Endothelial cell of umbilical vein (primary cell): Measurements from ENCODE around the gene DUSP15. TPM values are rescaled to one million over a fixed set of nuclear protein-coding genes. Genes with fewer than 3 reads are reported as not detected.

Source experiments
- BruUV-seq: library from RNA; stranded (reverse); fragments of 400-500 nt; replicated peaks from 2 replicates; lab custom pipeline; 2021; lab: Mats Ljungman, UMichigan
- CTCF ChIA-PET: fragments of 300-600, 350-600 bp; sonication (Branson Sonifier 250); formaldehyde crosslinking; loops from one replicate; lab custom pipeline; 2021; ENCODE audit warnings: antibody characterized with exemption, inconsistent platforms; lab: Charles Lee
- POLR2A ChIA-PET: fragments of 300-600, 350-600 bp; sonication (Branson Sonifier 250); formaldehyde crosslinking; loops from one replicate; lab custom pipeline; 2021; ENCODE audit warnings: antibody characterized with exemption, inconsistent platforms; lab: Charles Lee
- DNase-seq: peaks from one replicate; pipeline ENCODE4 v3.0.0-alpha.2; 2011; ENCODE audit warnings: low read depth, low spot score
- FAIRE-seq: peaks from 2 replicates; lab custom pipeline; 2011; peaks lifted over from hg19 to GRCh38; lab: Jason Lieb, UNC
- H2AFZ ChIP-seq: 2 replicates; pipeline ENCODE4 v1.6.0; 2012; ENCODE audit warnings: low read depth, low read length, control low read depth, inconsistent platforms
- H3K27ac ChIP-seq: 2 replicates; pipeline ENCODE4 v1.5.1; 2011; ENCODE audit warnings: low read depth, mild to moderate bottlenecking, control low read depth, low read length, moderate library complexity; ENCODE audit not compliant: insufficient read depth
- H3K27me3 ChIP-seq, 2 experiments: 2 replicates each; pipeline versions ENCODE4 v1.6.0 to v1.6.1; 2011; ENCODE audit warnings: low read length in 2 of 2, mixed read lengths in 1 of 2; ENCODE audit not compliant: control insufficient read depth in 2 of 2, insufficient read depth in 2 of 2
- H3K36me3 ChIP-seq, 2 experiments: 2 replicates in 1 of 2; 3 replicates in 1 of 2; pipeline ENCODE4 v1.5.1; 2011; ENCODE audit warnings: low read length in 2 of 2, mild to moderate bottlenecking in 1 of 2, moderate library complexity in 1 of 2; ENCODE audit not compliant: control insufficient read depth in 2 of 2, insufficient read depth in 2 of 2; ENCODE audit errors: extremely low read depth in 1 of 2
- H3K4me1 ChIP-seq: 3 replicates; pipeline ENCODE4 v1.5.1; 2011; ENCODE audit warnings: mild to moderate bottlenecking, low read length; ENCODE audit not compliant: control insufficient read depth, insufficient read depth; ENCODE audit errors: extremely low read depth
- H3K4me2 ChIP-seq: 2 replicates; pipeline ENCODE4 v1.6.1; 2011; ENCODE audit warnings: low read length, control low read depth, mixed read lengths; ENCODE audit not compliant: insufficient read depth
- H3K4me3 ChIP-seq, 3 experiments: fragments of 200-600 bp in 1 of 3; sonication (generic), shearing (Covaris generic) in 1 of 3; replicated peaks in 1 of 3; 2 replicates each; pipeline ENCODE4 v1.5.1; 2011 to 2016; ENCODE audit warnings: control low read depth in 3 of 3, low read length in 3 of 3, mild to moderate bottlenecking in 2 of 3, inconsistent platforms in 1 of 3, low read depth in 1 of 3, moderate library complexity in 1 of 3; ENCODE audit not compliant: insufficient read depth in 1 of 3
- H3K79me2 ChIP-seq: 2 replicates; pipeline ENCODE4 v1.6.0; 2012; ENCODE audit warnings: low read length, inconsistent platforms; ENCODE audit not compliant: control insufficient read depth, insufficient read depth
- H3K9ac ChIP-seq: replicated peaks from 2 replicates; pipeline ENCODE3; 2011; ENCODE audit warnings: low read length, control low read depth; ENCODE audit not compliant: insufficient read depth; ENCODE audit errors: extremely low read depth
- H3K9me1 ChIP-seq: replicated peaks from 3 replicates; pipeline ENCODE4 v1.6.0; 2011; ENCODE audit warnings: mild to moderate bottlenecking, low read length; ENCODE audit not compliant: control insufficient read depth, insufficient read depth; ENCODE audit errors: extremely low read depth
- H3K9me3 ChIP-seq: replicated peaks from 2 replicates; pipeline ENCODE4 v1.5.1; 2012; ENCODE audit warnings: low read length, inconsistent platforms; ENCODE audit not compliant: control insufficient read depth, insufficient read depth
- H4K20me1 ChIP-seq: replicated peaks from 2 replicates; pipeline ENCODE3; 2011; ENCODE audit warnings: mild to moderate bottlenecking, low read length; ENCODE audit not compliant: control insufficient read depth, insufficient read depth; ENCODE audit errors: extremely low read depth
- CTCF ChIP-seq, 2 donors: IDR thresholded peaks; 1 replicate in 1 of 2; 2 replicates in 1 of 2; pipeline ENCODE4 v1.5.1; 2011; ENCODE audit warnings: low read length in 2 of 2, mild to moderate bottlenecking in 2 of 2, moderate library complexity in 2 of 2, control low read depth in 1 of 2, inconsistent platforms in 1 of 2, low read depth in 1 of 2; ENCODE audit not compliant: insufficient read depth in 1 of 2; ENCODE audit errors: extremely low read depth in 1 of 2
- EZH2 ChIP-seq: IDR thresholded peaks from 2 replicates; pipeline ENCODE4 v1.6.1; 2012; ENCODE audit warnings: borderline replicate concordance, low read depth, mild to moderate bottlenecking, moderate library complexity, low read length, inconsistent platforms; ENCODE audit not compliant: severe bottlenecking
- FOS ChIP-seq: IDR thresholded peaks from 2 replicates; pipeline ENCODE4 v1.6.1; 2011; ENCODE audit warnings: mild to moderate bottlenecking, low read length, moderate library complexity, borderline replicate concordance; ENCODE audit not compliant: insufficient read depth
- GATA2 ChIP-seq: IDR thresholded peaks from 2 replicates; pipeline ENCODE4 v1.7.0; 2011; ENCODE audit warnings: low read depth, mild to moderate bottlenecking, moderate library complexity, mixed read lengths, low read length; ENCODE audit not compliant: insufficient read length, insufficient read depth
- JUN ChIP-seq: IDR thresholded peaks from 2 replicates; pipeline ENCODE4 v1.6.1; 2011; ENCODE audit warnings: borderline replicate concordance, low read depth; ENCODE audit not compliant: insufficient read length, insufficient read depth
- MAX ChIP-seq: IDR thresholded peaks from 2 replicates; pipeline ENCODE4 v1.6.1; 2011; ENCODE audit not compliant: insufficient read depth, insufficient read length
- MYC ChIP-seq: IDR thresholded peaks from one replicate; pipeline ENCODE4 v1.6.1; 2011; ENCODE audit warnings: mild to moderate bottlenecking, low read depth, low read length
- POLR2A ChIP-seq: IDR thresholded peaks from 2 replicates; pipeline ENCODE4 v1.6.1; 2012; ENCODE audit warnings: low read depth, mild to moderate bottlenecking, control low read depth, low read length
- POLR2AphosphoS5 ChIP-seq: IDR thresholded peaks from 2 replicates; pipeline ENCODE4 v1.6.1; 2012; ENCODE audit warnings: low read depth, mild to moderate bottlenecking, control low read depth, low read length, moderate library complexity; ENCODE audit not compliant: insufficient read depth
- dilution Hi-C: fragments of 300-500 bp; cut with MboI; formaldehyde crosslinking; loops from one replicate; pipeline ENCODE4 v1.15.0; 2019; ENCODE audit warnings: low sequenced_read_pairs; ENCODE audit not compliant: extremely low pct_ligation_motif_present
- intact Hi-C: fragments of 100-400 bp; cut with micrococcal nuclease; formaldehyde crosslinking; loops from one replicate; pipeline ENCODE4 v1.10.0; 2022
- polyA plus RNA-seq, 4 experiments: library from polyadenylated mRNA; depleted of rRNA in 3 of 4; stranded (reverse) in 3 of 4; unstranded in 1 of 4; fragments of >200 nt; gene quantifications; 2 replicates each; pipeline versions ENCODE4 v1.2.1 to v1.2.3, GENCODE V29; 2011 to 2012; ENCODE audit warnings: missing spikeins in 1 of 4
- total RNA-seq: library from RNA; stranded (reverse); gene quantifications from 2 replicates; pipeline ENCODE4 v1.2.3, GENCODE V29; 2021

DUSP15 gene
- total and polyA plus RNA-seq, 2 donors (not counting 3 experiments of a cell fraction or from before 2014, with no cell fraction given): 0.33 TPM; not detected in 1

GRCh38 chr20:31813611-31814010, 56.7 kb downstream of the DUSP15 start:
- H3K9me3 ChIP-seq: no peaks in the 10 kb centered on the region
- CTCF ChIA-PET: interaction anchor here (0.6 to 2.4 kb wide), 7 partner anchors 10 to 246 kb away, joined by 3 to 11 read pairs (median 4); no protein-coding TSS in a partner anchor
- BruUV-seq: no TSS peak
- no peak overlapping the region for H3K4me3 ChIP-seq
- no peak overlapping the region for H3K9ac ChIP-seq
- H3K9me1 ChIP-seq: no peaks in the 10 kb centered on the region
- no peak overlapping the region for H2AFZ ChIP-seq
- POLR2A ChIA-PET: no interaction called here
- no peaks in the 10 kb centered on the region for H3K36me3 ChIP-seq
- no peaks in the 10 kb centered on the region for H4K20me1 ChIP-seq
- DNase-seq (no peak), FAIRE-seq (no peak)
- H3K27me3 ChIP-seq: no peaks in the 10 kb centered on the region
- H3K27ac ChIP-seq: no peak overlapping the region
- dilution Hi-C loops (no loop called here), intact Hi-C loops (no loop called here)
- no peak overlapping the region for H3K4me2 ChIP-seq
- no peaks in the 10 kb centered on the region for H3K79me2 ChIP-seq
- TF ChIP-seq MYC (no peak), EZH2 (no peak), MAX (no peak), GATA2 (no peak), CTCF (IDR thresholded peaks at IDR 0.05; ENCODE audit: extremely low read depth in 1 of 2, insufficient read depth in 1 of 2, low read depth in 1 of 2, low read length in 2 of 2) (no peak), POLR2A (no peak), JUN (no peak), FOS (no peak), POLR2AphosphoS5 (no peak)
- H3K4me1 ChIP-seq: peaks cover 8% of the 10 kb centered on the region
